Astrocyte of the cerebellum (primary cell): ENCODE measurements around the gene MSS51.

ENCODE experiments used
- DNase-seq: peaks from one replicate; pipeline ENCODE4 v3.0.0-alpha.2; 2011; ENCODE audit warnings: low read depth
- H3K4me3 ChIP-seq: 2 replicates; pipeline ENCODE4 v1.5.1; 2011; ENCODE audit warnings: mild to moderate bottlenecking, low read depth, low read length, moderate library complexity
- in situ Hi-C: cut with HindIII; loops from 2 replicates; pipeline ENCODE4 v1.10.0; 2017; ENCODE audit warnings: low sequenced_read_pairs
- TF ChIP-seq, protein P1 (sequence below): IDR thresholded peaks from 2 replicates; pipeline ENCODE4 v1.5.1; 2012; ENCODE audit warnings: low read length, low read depth, moderate library complexity, mild to moderate bottlenecking; ENCODE audit errors: missing control alignments

The MSS51 gene

DNA sequence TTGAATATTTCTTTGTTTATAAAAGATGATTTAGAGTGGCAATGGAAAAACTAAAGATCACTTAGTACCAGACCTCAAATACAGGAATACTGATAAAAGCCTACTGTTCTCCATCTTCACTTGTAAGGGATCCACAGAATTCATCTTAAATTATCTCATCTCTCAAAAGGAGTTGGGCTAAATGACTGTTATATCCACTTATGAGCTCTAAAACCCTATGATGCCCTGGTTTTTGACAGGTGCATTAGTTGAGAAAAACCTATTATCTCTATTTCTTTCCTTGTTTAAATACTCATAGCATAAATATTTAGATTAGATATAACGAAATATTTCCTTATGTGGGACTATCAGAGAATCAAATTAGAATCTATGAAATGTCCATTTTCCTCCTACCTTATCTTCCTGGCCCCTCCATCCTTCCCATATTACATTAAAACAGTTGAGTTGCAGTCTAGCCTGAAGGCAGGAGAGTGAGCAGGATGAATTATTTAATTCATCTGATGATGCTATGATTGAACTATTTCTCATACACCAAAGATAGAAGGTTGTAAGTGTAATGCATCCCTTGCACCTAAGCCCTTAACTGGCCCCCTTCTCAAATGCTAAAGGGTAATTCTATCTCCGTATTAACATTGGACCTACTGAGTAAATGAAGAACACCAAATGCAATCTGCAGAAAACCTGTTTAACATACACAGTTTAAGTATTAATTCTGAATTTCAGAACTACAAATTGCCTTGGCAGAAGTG, 32.8 kb upstream of the MSS51 start:
- in situ Hi-C loops, result no loop called here
- TF ChIP-seq, protein P1, sequence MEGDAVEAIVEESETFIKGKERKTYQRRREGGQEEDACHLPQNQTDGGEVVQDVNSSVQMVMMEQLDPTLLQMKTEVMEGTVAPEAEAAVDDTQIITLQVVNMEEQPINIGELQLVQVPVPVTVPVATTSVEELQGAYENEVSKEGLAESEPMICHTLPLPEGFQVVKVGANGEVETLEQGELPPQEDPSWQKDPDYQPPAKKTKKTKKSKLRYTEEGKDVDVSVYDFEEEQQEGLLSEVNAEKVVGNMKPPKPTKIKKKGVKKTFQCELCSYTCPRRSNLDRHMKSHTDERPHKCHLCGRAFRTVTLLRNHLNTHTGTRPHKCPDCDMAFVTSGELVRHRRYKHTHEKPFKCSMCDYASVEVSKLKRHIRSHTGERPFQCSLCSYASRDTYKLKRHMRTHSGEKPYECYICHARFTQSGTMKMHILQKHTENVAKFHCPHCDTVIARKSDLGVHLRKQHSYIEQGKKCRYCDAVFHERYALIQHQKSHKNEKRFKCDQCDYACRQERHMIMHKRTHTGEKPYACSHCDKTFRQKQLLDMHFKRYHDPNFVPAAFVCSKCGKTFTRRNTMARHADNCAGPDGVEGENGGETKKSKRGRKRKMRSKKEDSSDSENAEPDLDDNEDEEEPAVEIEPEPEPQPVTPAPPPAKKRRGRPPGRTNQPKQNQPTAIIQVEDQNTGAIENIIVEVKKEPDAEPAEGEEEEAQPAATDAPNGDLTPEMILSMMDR, result no peak
- no peak overlapping the region for H3K4me3 ChIP-seq
- DNase-seq, result no peak

DNA sequence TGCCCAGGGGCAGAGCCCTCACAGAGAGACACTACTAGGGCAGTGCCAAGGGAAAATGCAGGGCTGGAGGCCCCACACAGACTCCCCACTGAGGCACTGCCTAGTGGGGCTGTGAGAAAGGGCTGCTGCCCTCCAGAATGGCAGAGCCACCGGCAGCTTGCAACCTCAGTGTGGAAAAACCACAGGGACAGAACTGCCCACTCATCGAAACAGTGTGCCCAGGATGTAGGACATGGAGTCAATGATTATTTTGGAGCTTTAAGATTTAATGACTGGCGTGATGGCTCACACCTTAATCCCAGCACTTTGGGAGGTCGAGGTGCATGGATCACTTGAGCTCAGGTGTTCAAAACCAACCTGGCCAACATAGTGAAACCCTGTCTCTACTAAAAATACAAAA, 27.5 kb upstream of the MSS51 start:
- no peak for DNase-seq
- TF ChIP-seq, protein P1, result no peak
- no peak overlapping the region for H3K4me3 ChIP-seq
- in situ Hi-C loops, result no loop called here

DNA sequence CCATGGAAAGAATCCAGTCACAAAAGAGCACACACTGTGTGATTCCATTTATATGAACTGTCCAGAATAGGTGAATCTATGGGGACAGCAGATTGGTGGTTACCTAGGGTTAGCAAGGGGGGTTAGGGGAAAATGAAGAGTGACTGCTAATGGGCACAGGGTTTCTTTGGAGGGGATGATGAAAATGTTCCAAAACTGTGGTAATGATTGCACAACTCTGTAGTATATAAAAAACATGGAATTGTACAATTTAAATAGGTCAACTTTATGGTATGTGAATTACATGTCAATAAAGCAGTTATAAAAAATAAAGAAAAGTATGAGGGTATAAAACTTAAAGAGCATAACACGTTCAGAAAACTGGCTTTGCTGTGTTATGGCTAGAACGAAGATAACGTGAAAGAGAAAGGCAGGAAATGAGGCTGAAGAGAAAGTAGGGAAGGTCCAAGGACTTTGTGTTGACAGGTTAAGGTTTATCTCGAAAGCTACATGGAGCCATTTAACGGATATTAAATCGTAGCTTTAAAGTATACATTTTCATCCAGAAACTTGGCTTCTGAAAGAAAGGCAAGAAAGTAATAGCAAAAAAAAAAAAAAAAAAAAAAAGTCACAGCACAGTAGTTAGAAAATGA, 26.4 kb upstream of the MSS51 start:
- in situ Hi-C loops, result no loop called here
- DNase-seq, result no peak
- no peak overlapping the region for H3K4me3 ChIP-seq
- TF ChIP-seq, protein P1, result no peak

DNA sequence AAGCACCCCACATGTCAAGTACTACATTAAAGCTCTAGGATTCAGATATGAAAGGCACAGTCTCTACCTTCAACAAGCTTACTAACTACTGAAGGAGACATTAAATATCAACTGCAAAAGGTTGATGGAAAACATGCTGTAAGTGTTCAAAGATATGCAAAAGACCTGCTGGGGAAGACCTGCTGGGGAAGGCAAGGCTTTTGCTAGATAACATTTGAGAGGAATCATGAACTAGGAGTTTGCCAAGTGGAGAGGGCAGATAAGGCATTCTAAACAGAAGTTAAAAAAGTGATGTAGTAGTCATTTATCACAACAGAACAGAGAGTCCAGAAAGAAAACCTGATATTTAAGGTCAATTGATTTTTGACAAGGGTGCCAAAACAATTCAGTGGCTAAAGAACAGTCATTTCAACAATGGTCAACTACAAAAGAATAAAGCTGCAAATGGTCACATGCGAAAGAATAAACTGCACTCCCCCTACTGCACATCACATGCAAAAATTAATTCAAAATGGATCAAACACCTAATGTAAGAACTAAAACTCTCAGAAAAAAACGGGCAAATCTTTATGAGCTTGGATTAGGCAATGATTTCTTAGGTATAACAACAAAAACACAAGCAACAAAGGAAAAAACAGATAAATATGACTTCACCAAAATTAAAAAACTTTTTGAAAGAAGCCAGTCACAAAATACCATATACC, 23.0 kb upstream of the MSS51 start:
- in situ Hi-C loops, result no loop called here
- TF ChIP-seq, protein P1, result no peak
- no peak overlapping the region for H3K4me3 ChIP-seq
- DNase-seq, result no peak

DNA sequence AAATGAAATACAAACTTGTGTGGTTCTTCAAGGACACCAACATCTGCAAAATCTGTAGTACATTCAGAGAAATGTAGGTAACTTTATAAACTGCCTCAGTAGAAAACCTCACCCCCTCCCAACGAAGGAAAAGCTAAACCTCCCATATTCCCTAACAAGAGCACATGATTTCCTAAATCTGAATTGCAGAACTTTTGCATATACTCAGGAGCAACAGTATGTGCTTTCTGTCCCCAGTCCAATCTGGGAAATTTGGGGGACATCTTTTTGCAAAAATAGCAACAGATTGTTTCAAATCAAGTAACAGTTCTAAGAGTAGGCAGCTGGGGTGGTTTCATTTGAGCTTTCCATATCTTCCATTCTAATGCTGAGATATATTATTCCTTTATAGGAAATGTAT, 15.8 kb upstream of the MSS51 start:
- in situ Hi-C loops, result no loop called here
- DNase-seq, result no peak
- TF ChIP-seq, protein P1, result no peak
- H3K4me3 ChIP-seq, result no peak overlapping the region

DNA sequence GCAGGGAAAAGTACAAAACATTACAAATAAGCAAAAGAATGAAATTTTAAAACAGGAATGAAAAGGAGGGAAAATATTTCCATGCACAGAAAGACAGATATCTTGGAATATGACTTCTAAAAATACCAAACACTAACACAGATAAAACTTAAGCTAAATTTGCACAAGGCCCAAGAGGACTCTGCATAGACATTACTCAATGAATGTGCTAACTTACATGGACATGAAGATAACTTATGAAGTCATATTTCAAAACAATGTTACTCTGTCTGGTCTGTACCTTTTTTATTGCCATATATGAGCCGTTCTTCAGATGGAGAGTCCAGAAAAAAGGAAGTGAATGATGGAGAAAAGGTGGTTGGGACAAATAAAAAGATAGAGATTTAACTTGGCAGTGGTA, 15.0 kb upstream of the MSS51 start:
- TF ChIP-seq, protein P1, result no peak
- no peak for DNase-seq
- in situ Hi-C loops, result no loop called here
- H3K4me3 ChIP-seq, result no peak overlapping the region
